Measurements from ENCODE around the gene FREM1.
A peak's percentile ranks its signal among the peaks of the same experiment; 100 is the strongest.

FREM1 gene

DNA sequence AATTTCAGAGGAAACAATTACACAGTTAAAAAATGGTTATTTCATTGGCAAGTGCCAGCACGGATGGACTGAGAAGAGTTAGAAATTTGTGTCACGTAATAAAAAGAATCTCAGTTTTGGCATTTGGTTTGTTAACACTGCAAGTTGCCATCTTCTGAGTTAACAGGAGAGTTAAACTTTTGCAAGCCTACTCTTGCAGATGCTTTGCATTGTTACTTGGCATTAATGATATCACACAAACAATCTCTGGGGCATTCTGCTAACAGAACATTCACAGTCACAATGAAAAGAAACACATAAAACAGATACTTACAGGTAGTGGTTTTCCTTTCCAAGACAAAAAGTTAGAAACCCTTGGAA lies 647 bp downstream of the FREM1 start:
- TF ChIP-seq, protein P1, sequence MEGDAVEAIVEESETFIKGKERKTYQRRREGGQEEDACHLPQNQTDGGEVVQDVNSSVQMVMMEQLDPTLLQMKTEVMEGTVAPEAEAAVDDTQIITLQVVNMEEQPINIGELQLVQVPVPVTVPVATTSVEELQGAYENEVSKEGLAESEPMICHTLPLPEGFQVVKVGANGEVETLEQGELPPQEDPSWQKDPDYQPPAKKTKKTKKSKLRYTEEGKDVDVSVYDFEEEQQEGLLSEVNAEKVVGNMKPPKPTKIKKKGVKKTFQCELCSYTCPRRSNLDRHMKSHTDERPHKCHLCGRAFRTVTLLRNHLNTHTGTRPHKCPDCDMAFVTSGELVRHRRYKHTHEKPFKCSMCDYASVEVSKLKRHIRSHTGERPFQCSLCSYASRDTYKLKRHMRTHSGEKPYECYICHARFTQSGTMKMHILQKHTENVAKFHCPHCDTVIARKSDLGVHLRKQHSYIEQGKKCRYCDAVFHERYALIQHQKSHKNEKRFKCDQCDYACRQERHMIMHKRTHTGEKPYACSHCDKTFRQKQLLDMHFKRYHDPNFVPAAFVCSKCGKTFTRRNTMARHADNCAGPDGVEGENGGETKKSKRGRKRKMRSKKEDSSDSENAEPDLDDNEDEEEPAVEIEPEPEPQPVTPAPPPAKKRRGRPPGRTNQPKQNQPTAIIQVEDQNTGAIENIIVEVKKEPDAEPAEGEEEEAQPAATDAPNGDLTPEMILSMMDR (IDR thresholded peaks at IDR 0.05), result no peak
- Histone ChIP-seq H3K27ac (peak overlapping the region; percentile 8 to 81), H3K4me3 (peak overlapping the region; percentile 71)
- no peak for DNase-seq (ENCODE audit: low spot score)

DNA sequence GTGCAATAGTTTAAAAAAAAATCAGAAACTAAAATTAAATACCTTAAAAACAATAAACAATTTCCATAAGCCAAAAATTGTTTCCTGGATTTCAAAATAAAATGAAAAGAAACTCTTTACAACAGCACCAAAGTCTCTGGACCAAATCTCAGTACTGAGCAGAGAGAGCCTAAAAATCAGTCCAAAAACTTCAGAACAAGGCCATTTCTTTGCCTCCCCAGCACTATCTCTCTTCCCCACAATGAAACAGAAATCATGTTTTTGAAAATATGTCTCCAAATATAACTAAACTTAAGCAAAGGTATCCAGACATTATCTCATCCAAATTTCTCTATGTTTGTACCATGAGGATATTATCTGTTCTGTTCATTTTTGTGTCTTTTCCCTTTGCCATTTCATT lies 1.0 kb downstream of the FREM1 start:
- Histone ChIP-seq H3K4me3 (peak overlapping the region; percentile 71), H3K27ac (peak overlapping the region; percentile 8 to 81)
- no peak for DNase-seq (ENCODE audit: low spot score)
- TF ChIP-seq, protein P1 (IDR thresholded peaks at IDR 0.05), result no peak

DNA sequence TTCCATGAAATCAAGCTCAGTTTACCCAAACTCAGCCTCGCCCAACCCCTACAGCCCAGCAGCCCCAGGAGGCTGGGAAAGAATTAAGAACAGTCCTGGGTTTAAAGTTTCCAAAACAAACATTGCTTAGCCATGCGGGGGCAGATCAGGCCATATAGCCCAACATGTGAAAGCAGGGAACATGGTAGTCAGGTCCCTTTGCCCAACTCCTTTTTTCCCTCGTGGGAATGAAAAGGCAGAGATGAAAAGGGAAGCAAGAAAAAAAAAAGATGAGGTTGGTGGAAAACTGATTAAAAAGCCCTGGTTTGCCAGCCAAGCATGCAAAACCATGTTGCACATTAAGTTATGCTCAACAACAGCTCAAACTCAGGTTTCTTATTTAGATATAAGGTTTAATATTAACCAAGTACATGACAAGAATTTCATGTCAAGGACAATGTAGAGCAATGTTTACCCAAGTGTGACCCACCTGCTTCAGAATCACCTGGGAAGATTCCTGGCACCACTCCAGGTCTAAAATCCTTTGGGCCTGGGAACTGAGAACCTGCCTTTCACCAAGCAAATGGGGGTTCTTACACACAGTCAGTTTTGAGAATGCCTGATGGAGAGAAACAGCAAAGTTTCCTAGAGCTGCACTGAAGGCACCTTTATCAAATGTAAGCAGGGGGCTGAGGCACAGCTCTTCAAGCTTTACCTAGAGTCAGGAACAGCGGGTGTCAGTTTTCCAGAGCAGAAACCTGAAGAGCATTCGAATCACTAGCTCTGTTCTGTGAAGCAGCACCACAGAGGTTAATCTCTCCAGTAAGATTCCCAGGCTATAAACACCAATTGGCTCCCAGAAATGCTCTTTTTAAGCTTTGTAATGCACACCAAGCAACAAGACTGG lies 1.7 kb downstream of the FREM1 start:
- peak overlapping the region; percentile 71 for H3K4me3 ChIP-seq
- DNase-seq (ENCODE audit: low spot score), result no peak
- TF ChIP-seq, protein P1 (IDR thresholded peaks at IDR 0.05), result no peak

DNA sequence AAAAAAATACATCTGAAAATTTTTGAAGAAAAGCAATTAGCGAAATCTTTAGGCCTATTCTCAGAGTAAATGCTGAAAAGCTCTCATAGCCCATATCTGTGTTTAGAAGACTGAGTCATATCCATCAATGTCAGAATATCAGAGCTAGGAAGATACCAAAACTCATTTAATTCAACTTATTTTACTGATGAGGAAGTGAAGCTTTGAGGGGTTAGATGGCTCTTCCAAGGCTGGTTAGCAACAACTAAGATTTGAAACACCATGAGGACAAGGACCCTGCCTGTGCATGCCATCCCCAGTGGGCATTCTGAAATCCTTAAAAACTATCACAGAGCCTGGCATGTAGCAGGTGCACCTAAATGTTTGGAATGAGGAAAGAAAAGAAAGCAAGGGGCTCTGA lies 2.5 kb downstream of the FREM1 start:
- H3K4me3 ChIP-seq, result peak overlapping the region; percentile 71
- no peak for DNase-seq (ENCODE audit: low spot score)
- TF ChIP-seq, protein P1 (IDR thresholded peaks at IDR 0.05), result no peak
- H3K27ac ChIP-seq, result peak overlapping the region; percentile 53 to 81

More for the DNA sequence above, 1.7 kb downstream of the FREM1 start:
- peak overlapping the region; percentile 53 to 81 for H3K27ac ChIP-seq

DNA sequence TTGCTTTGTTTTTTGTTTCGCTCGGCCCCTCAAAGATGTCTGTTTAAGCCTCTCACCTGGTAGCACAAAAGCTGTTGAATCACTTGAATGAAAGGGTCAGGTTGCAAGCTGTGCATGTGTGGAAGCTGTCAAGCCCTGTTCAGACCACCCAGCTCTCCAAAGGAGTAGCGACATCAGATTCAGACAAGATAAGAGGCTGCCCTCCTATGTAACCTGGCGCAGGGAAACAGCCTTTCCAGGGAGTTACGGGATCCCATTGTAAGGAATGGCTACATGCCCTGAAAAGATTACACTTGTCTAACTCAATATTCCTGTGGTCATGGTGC lies 2.9 kb downstream of the FREM1 start:
- Histone ChIP-seq H3K27ac (peak overlapping the region; percentile 53 to 81), H3K4me3 (peak overlapping the region; percentile 71)
- TF ChIP-seq, protein P1 (IDR thresholded peaks at IDR 0.05), result no peak
- DNase-seq (ENCODE audit: low spot score), result no peak

DNA sequence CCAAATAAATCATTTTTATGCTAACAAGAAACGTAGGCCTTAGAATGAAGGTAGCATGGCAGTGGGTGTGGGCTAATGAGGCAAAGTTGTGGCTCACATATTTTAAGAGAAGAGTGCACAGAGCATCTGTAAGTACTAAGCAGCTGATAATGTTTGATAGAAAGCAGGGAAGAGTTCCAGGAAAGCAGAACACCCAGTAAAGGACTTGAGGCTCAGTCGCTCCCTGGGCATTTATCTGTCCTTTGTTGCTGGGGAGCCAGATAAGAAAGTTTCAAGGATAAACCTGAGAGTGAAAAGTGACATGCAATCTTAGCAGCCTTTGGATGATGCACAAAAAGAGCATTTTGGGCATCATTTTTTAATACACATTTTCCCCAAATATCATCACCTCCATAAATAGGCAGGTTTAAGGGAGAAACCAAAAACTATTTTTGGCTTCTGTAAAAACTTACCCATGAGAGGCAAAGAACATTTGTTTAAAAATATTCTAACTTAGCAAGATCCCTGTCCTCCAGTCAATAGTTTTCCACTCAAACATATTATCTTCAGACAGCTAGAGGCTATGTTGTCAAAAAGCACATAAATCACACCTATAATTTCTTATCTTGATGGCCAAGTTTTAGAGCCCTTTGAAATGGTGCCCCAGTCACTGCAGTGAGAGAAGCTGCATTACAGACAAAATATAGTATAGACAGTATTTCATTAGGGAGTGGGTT lies 3.4 kb downstream of the FREM1 start:
- peak overlapping the region; percentile 71 for H3K4me3 ChIP-seq
- TF ChIP-seq, protein P1 (IDR thresholded peaks at IDR 0.05), result no peak
- peak overlapping the region; percentile 53 to 81 for H3K27ac ChIP-seq
- no peak for DNase-seq (ENCODE audit: low spot score)

All from coronary artery (tissue), 2 donors.